Peyer's patch (tissue), 4 donors: Measurements from ENCODE around the gene MYEOV. TPM values are rescaled to one million over a fixed set of nuclear protein-coding genes. Genes with fewer than 3 reads are reported as not detected.
A peak's percentile ranks its signal among the peaks of the same experiment; 100 is the strongest.

Source experiments
- DNase-seq, 3 donors: peaks; one replicate each; pipeline ENCODE4 v3.0.0-alpha.2; 2017 to 2019
- H3K27ac ChIP-seq, 4 donors: fragments of 200-600 bp; sonication (generic); one replicate each; pipeline ENCODE4 v1.5.1; 2016 to 2019
- H3K27me3 ChIP-seq, 2 donors: fragments of 200-600 bp; sonication (generic); one replicate each; pipeline ENCODE4 v1.5.1; 2019
- H3K36me3 ChIP-seq, 3 donors: fragments of 200-600 bp; sonication (generic); one replicate each; pipeline ENCODE4 v1.5.1; 2016 to 2019
- H3K4me1 ChIP-seq, 4 donors: fragments of 200-600 bp; sonication (generic); one replicate each; pipeline ENCODE4 v1.5.1; 2016 to 2019
- H3K4me3 ChIP-seq, 4 donors: fragments of 200-600 bp; sonication (generic); 1 replicate in 3 of 4; 2 replicates in 1 of 4; pipeline ENCODE4 v1.5.1; 2016 to 2019; ENCODE audit warnings: mild to moderate bottlenecking in 1 of 4
- H3K9me3 ChIP-seq, 4 donors: fragments of 200-600 bp; sonication (generic); one replicate each; pipeline ENCODE4 v1.5.1; 2016 to 2019; ENCODE audit warnings: mild to moderate bottlenecking in 1 of 4
- POLR2A ChIP-seq, 2 donors: fragments of 450-650 bp; IDR thresholded peaks; one replicate each; pipeline ENCODE4 v1.5.1; 2017; ENCODE audit warnings: antibody characterized with exemption in 2 of 2, mild to moderate bottlenecking in 2 of 2, moderate library complexity in 2 of 2
- total RNA-seq, 4 donors: library from RNA; depleted of rRNA; stranded (reverse); fragments of >200 nt; gene quantifications; one replicate each; pipeline ENCODE4 v1.1.0, GENCODE V29; 2016
- TF ChIP-seq, protein P1 (sequence below), 6 experiments: fragments of 450-650 bp in 4 of 6; fragments of 200-600 bp in 2 of 6; sonication (generic) in 1 of 6; IDR thresholded peaks; one replicate each; pipeline ENCODE4 v1.5.1; 2017 to 2019; ENCODE audit warnings: antibody characterized with exemption in 6 of 6, mild to moderate bottlenecking in 3 of 6, moderate library complexity in 1 of 6

Gene MYEOV
- total RNA-seq, 4 donors from 2014 or later: 0.53 TPM; not detected in 3

DNA sequence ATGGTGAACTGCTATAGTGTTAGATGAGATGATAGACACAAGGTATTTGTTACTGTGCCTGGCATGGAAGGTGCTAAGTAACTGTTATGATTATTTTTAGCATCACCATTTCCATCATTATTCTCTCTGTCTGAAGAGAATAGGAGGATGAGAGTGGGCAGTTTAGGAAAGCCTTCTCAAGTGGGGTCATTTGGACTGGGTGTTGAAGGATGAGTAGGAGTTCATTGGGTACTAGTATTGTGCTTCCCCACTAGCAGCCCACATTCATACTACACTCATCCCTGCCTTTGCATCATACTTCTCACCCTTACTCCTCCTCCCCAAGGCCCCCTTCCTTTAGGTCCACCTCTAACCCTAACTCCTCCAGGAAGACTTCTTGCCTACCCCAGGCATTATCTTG, 20.6 kb downstream of the MYEOV start:
- Histone ChIP-seq H3K4me3 (no peak overlapping the region), H3K27ac (no peak overlapping the region), H3K36me3 (no peaks in the 10 kb centered on the region), H3K27me3 (no peaks in the 10 kb centered on the region), H3K4me1 (peaks cover 0 to 20% (median 5%) of the 10 kb centered on the region in 4 donors), H3K9me3 (no peaks in the 10 kb centered on the region)
- TF ChIP-seq, protein P1, sequence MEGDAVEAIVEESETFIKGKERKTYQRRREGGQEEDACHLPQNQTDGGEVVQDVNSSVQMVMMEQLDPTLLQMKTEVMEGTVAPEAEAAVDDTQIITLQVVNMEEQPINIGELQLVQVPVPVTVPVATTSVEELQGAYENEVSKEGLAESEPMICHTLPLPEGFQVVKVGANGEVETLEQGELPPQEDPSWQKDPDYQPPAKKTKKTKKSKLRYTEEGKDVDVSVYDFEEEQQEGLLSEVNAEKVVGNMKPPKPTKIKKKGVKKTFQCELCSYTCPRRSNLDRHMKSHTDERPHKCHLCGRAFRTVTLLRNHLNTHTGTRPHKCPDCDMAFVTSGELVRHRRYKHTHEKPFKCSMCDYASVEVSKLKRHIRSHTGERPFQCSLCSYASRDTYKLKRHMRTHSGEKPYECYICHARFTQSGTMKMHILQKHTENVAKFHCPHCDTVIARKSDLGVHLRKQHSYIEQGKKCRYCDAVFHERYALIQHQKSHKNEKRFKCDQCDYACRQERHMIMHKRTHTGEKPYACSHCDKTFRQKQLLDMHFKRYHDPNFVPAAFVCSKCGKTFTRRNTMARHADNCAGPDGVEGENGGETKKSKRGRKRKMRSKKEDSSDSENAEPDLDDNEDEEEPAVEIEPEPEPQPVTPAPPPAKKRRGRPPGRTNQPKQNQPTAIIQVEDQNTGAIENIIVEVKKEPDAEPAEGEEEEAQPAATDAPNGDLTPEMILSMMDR (IDR thresholded peaks at IDR 0.05): no peak
- DNase-seq: no peak

DNA sequence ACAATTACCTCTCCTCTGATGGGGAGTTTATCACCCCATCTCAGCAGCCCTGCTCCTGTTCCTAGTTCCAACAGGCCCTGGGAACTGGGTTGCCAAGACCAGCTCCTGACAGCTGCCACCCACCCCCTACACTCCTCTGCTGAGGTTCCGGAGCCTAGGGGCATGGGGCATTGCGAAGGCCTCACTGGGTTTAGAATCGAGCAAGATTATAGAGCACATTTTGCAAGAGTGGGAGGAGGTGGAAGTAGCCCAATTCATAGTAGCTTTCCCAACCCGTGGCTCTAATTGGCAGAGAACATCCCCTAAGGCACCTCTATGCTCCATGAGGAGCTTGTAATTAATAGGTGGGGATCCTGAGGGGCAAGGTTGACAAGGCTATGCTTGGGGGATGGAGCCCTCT, 23.0 kb downstream of the MYEOV start:
- peak in 1 of 3 donors; percentile 14 for DNase-seq
- TF ChIP-seq POLR2A (IDR thresholded peaks at IDR 0.05): no peak
- TF ChIP-seq, protein P1 (IDR thresholded peaks at IDR 0.05): no peak
- Histone ChIP-seq H3K4me1 (peaks cover 0 to 8% (median 5%) of the 10 kb centered on the region in 4 donors), H3K9me3 (no peaks in the 10 kb centered on the region), H3K36me3 (no peaks in the 10 kb centered on the region), H3K27ac (no peak overlapping the region), H3K27me3 (no peaks in the 10 kb centered on the region), H3K4me3 (no peak overlapping the region)

DNA sequence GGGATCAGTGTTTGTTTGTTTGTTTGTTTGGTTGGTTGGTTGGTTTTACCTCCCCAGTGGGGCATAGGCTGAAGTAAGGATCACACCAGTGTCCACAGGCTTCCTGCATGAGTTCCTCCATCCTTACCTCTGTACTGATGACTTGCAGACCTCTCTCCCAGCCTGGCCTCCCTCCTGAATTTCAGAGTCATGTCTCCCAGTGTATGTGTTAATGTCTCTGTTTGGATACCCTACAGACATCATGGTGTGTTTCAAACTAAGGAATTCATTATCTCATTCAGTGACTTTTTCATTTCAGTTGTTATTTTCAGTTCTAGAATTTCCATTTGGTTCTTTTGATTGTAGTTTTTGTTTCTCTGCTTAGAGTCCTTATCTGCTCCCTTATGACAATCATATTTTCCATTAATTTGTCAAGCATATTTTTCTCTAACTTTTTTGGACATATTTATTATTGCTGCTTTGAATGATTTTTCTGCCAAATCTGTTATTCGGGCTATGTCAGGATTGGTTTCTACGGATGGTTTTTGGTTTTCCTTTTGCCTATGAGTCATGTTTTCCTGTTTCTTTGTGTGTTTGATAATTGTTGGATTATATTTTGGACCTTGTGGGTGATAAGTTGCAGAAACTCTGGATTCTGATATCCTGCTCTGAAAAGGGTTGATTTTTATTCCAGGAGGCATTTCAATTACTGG, 23.6 kb downstream of the MYEOV start:
- DNase-seq: no peak
- no peak overlapping the region for H3K4me3 ChIP-seq
- TF ChIP-seq POLR2A (IDR thresholded peaks at IDR 0.05): no peak
- TF ChIP-seq, protein P1 (IDR thresholded peaks at IDR 0.05): no peak
- no peak overlapping the region for H3K27ac ChIP-seq
- no peaks in the 10 kb centered on the region for H3K9me3 ChIP-seq
- peaks cover 0 to 5% (median 0%) of the 10 kb centered on the region in 4 donors for H3K4me1 ChIP-seq
- no peaks in the 10 kb centered on the region for H3K27me3 ChIP-seq
- no peaks in the 10 kb centered on the region for H3K36me3 ChIP-seq

DNA sequence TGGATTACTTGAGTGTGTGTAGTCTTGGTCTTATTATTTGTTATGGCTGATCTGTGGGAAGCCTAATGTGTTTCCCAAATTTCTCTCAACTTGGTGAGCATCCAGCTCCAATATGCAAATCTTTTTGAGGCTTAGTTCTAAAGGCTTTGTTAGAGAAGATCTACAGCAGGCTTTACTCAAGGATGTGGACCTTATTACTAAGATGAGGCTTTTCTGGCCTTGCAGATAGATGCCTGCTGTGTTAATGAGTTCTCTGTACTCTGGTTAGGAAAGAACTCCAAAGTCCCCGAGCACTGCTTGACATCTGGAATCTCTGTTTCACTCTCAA, 24.1 kb downstream of the MYEOV start:
- Histone ChIP-seq H3K9me3 (no peaks in the 10 kb centered on the region), H3K27ac (no peak overlapping the region), H3K4me3 (no peak overlapping the region), H3K27me3 (no peaks in the 10 kb centered on the region), H3K4me1 (no peaks in the 10 kb centered on the region), H3K36me3 (no peaks in the 10 kb centered on the region)
- no peak for DNase-seq
- TF ChIP-seq, protein P1 (IDR thresholded peaks at IDR 0.05): no peak
- no peak for TF ChIP-seq POLR2A (IDR thresholded peaks at IDR 0.05)

DNA sequence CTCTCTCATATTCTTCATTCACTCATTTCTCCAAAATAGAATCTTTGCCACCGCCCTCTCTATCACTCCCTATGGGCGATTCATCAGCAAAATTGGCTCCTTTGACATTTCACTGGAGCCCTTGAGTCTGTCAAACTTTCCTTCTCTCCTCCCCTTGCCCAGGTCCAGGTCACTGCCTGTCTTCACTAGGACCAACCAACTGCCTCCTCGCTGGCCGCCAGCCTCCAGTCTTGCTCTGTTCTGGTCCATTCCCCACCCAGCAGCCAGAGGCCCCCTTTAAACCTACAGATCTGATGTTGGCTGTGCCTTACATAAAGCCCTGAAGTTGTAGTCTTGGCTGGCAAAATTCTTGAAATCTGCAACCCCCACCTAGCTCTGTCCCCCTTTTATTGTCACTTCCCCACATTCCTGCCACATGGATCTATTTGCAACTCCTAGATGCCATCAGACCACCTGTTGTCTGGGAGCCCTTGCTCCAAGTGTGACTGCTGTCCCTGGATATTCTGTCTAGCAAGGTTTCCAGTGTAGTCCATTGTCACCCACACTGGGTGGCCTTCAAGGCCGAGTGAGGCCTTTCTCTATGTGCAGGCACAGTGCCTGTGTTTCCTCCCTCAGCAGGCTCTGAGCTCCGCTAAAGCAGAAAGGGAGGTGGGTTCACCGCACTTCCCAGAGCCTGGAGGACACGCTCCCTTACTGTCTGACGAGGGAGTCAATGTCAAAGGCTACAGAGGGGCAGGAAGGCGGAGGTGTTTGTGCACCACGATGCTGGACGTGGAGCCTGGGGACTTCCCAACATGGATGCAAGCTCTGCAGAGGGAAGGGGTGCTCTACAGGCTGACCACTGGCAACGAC, 25.5 kb downstream of the MYEOV start:
- no peaks in the 10 kb centered on the region for H3K9me3 ChIP-seq
- no peak overlapping the region for H3K27ac ChIP-seq
- peak in 1 of 3 donors; percentile 14 for DNase-seq
- H3K36me3 ChIP-seq: no peaks in the 10 kb centered on the region
- TF ChIP-seq POLR2A (IDR thresholded peaks at IDR 0.05): no peak
- no peaks in the 10 kb centered on the region for H3K4me1 ChIP-seq
- no peaks in the 10 kb centered on the region for H3K27me3 ChIP-seq
- no peak overlapping the region for H3K4me3 ChIP-seq

DNA sequence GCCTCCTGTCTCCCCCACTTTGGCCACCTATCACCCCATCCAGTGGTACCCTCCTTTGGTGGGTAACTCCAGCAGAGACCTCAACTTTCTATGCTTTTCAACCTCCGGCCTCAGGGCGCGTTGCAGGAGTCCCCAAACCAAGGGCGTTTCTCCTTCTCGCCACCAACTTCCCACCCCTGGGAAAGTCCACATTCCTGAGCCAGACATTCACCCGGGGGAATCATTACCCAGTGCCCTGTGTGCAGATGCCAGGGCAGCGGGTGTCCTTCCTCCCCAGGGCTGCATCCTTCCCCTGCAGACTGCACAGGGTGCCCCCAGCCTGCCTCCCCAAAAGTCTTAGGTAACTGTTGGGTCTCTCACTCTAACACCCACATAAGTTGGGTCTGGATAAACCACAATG, 26.4 kb downstream of the MYEOV start:
- Histone ChIP-seq H3K36me3 (no peaks in the 10 kb centered on the region), H3K4me1 (no peaks in the 10 kb centered on the region), H3K4me3 (no peak overlapping the region), H3K9me3 (no peaks in the 10 kb centered on the region), H3K27me3 (no peaks in the 10 kb centered on the region), H3K27ac (no peak overlapping the region)
- TF ChIP-seq POLR2A (IDR thresholded peaks at IDR 0.05): no peak
- TF ChIP-seq, protein P1 (IDR thresholded peaks at IDR 0.05): no peak
- DNase-seq: peak in 1 of 3 donors; percentile 13
